OCI-LY7 (cell line): ENCODE measurements around the gene TBC1D21. TPM values are rescaled to one million over a fixed set of nuclear protein-coding genes. Genes with fewer than 3 reads are reported as not detected.

Source experiments
- BruUV-seq: library from RNA; stranded (reverse); fragments of 400-500 nt; replicated peaks from 2 replicates; lab custom pipeline; 2021; lab: Mats Ljungman, UMichigan
- CTCF ChIA-PET: fragments of 300-600 bp; sonication (Branson Sonifier 250); formaldehyde crosslinking; loops from one replicate; lab custom pipeline; 2022; ENCODE audit warnings: antibody characterized with exemption; ENCODE audit not compliant: unreplicated experiment; lab: Charles Lee
- POLR2A ChIA-PET: fragments of 300-600 bp; sonication (Branson Sonifier 250); formaldehyde crosslinking; loops from one replicate; lab custom pipeline; 2022; ENCODE audit warnings: antibody characterized with exemption; lab: Charles Lee
- DNase-seq: peaks from one replicate; pipeline ENCODE4 v3.0.0-alpha.2; 2015; ENCODE audit warnings: low spot score
- H2AFZ ChIP-seq: fragments of 200-600 bp; sonication (generic), shearing (Covaris generic); 2 replicates; pipeline ENCODE4 v1.6.1; 2014; ENCODE audit warnings: mild to moderate bottlenecking, antibody characterized with exemption, low read length, moderate library complexity
- H3K27ac ChIP-seq: fragments of 200-600 bp; sonication (generic); 2 replicates; pipeline ENCODE4 v1.5.1; 2014; ENCODE audit warnings: mixed run types, low read depth, mild to moderate bottlenecking, moderate library complexity, low read length, inconsistent platforms; ENCODE audit not compliant: poor library complexity, severe bottlenecking
- H3K36me3 ChIP-seq: fragments of 200-600 bp; sonication (generic); 2 replicates; pipeline ENCODE4 v1.6.1; 2014; ENCODE audit warnings: mild to moderate bottlenecking, antibody characterized with exemption, low read length, moderate library complexity, mixed read lengths; ENCODE audit not compliant: insufficient read depth
- H3K4me1 ChIP-seq: fragments of 200-600 bp; sonication (generic); 2 replicates; pipeline ENCODE4 v1.5.1; 2014; ENCODE audit warnings: mild to moderate bottlenecking, low read length; ENCODE audit not compliant: insufficient read depth, poor library complexity, severe bottlenecking
- H3K4me2 ChIP-seq: fragments of 200-600 bp; sonication (generic); 2 replicates; pipeline ENCODE4 v1.6.1; 2014; ENCODE audit warnings: mild to moderate bottlenecking, low read length
- H3K4me3 ChIP-seq: fragments of 200-600 bp; sonication (generic); 2 replicates; pipeline ENCODE4 v1.5.1; 2014; ENCODE audit warnings: mild to moderate bottlenecking, low read depth, low read length; ENCODE audit not compliant: poor library complexity, severe bottlenecking
- H3K79me2 ChIP-seq: fragments of 200-600 bp; sonication (generic); 2 replicates; pipeline ENCODE4 v1.6.1; 2016; ENCODE audit warnings: low read depth, mild to moderate bottlenecking, low read length, moderate library complexity, mixed read lengths; ENCODE audit not compliant: insufficient read depth
- H3K9me2 ChIP-seq: fragments of 200-600 bp; sonication (generic); 2 replicates; pipeline ENCODE4 v1.6.1; 2016; ENCODE audit warnings: mild to moderate bottlenecking, low read length, mixed read lengths; ENCODE audit not compliant: insufficient read depth
- H3K9me3 ChIP-seq: fragments of 200-600 bp; sonication (generic); 2 replicates; pipeline ENCODE4 v1.6.1; 2014; ENCODE audit warnings: mild to moderate bottlenecking, mixed run types, low read length, mixed read lengths
- H4K20me1 ChIP-seq: fragments of 200-600 bp; sonication (generic); 2 replicates; pipeline ENCODE4 v1.6.1; 2014; ENCODE audit warnings: mild to moderate bottlenecking, antibody characterized with exemption, low read length, moderate library complexity, mixed read lengths; ENCODE audit not compliant: insufficient read depth
- EZH2phosphoT487 ChIP-seq: fragments of 200-600 bp; sonication (generic); IDR thresholded peaks from 2 replicates; pipeline ENCODE4 v1.6.1; 2018; ENCODE audit warnings: low read depth, borderline replicate concordance, mild to moderate bottlenecking, mixed run types, antibody characterized with exemption, low read length, moderate library complexity, mixed read lengths
- intact Hi-C: fragments of 100-400 bp; cut with micrococcal nuclease; formaldehyde crosslinking; loops from one replicate; pipeline ENCODE4 v1.10.0; 2022; ENCODE audit not compliant: unreplicated experiment
- total RNA-seq, 2 experiments: library from RNA; depleted of rRNA in 1 of 2; stranded (reverse); fragments of >200 nt in 1 of 2; shearing (Covaris generic) in 1 of 2; gene quantifications; 2 replicates each; pipeline ENCODE4 v1.2.3, GENCODE V29; 2014 to 2022
- TF ChIP-seq, protein P1 (sequence below): fragments of 200-600 bp; sonication (generic); conservative IDR thresholded peaks from 2 replicates; pipeline ENCODE4 v1.5.1; 2014; ENCODE audit warnings: mild to moderate bottlenecking, antibody characterized with exemption, low read length, moderate library complexity, mixed read lengths

Gene TBC1D21
- total RNA-seq, 2 experiments from 2014 or later: not detected

DNA sequence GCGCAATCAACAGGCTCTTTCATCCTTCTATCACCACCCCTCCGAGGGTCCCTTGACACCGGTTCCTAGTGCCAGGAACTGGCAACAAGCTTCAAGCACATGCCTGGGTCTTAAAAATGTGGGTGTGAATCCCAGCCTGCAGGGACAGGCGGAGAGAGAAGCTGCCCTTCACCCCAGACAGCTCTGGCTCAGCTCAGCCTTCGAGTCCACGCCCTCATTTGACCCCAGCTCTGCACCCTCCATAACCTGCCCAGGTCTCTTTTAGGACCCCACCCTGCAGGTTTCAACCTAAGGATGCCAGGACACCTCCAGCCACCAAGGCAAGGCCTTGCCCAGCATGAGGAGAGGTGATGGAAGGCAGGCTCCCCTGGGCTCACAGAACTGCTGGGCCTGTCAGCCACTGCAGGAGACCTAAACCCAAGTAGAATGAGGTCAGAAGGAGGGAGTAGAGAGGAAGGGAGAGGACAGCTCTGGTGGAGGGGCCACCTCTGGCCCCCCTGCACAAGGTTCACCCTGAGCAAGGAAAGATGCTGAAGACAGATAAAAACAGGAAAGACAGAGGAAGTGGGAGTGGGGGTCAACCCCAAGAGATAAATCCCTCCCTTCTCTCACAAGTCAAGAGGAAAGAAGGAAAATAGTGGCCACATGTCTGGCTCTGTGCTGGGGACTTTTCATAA lies 50.3 kb downstream of the TBC1D21 start:
- no peak overlapping the region for H2AFZ ChIP-seq
- no peaks in the 10 kb centered on the region for H4K20me1 ChIP-seq
- no peak for DNase-seq
- H3K79me2 ChIP-seq: no peaks in the 10 kb centered on the region
- POLR2A ChIA-PET: no interaction called here
- intact Hi-C loops: no loop called here
- H3K4me3 ChIP-seq: no peak overlapping the region
- no peaks in the 10 kb centered on the region for H3K9me2 ChIP-seq
- H3K4me1 ChIP-seq: peaks cover 3% of the 10 kb centered on the region
- CTCF ChIA-PET: no interaction called here
- no peaks in the 10 kb centered on the region for H3K9me3 ChIP-seq
- TF ChIP-seq, protein P1, sequence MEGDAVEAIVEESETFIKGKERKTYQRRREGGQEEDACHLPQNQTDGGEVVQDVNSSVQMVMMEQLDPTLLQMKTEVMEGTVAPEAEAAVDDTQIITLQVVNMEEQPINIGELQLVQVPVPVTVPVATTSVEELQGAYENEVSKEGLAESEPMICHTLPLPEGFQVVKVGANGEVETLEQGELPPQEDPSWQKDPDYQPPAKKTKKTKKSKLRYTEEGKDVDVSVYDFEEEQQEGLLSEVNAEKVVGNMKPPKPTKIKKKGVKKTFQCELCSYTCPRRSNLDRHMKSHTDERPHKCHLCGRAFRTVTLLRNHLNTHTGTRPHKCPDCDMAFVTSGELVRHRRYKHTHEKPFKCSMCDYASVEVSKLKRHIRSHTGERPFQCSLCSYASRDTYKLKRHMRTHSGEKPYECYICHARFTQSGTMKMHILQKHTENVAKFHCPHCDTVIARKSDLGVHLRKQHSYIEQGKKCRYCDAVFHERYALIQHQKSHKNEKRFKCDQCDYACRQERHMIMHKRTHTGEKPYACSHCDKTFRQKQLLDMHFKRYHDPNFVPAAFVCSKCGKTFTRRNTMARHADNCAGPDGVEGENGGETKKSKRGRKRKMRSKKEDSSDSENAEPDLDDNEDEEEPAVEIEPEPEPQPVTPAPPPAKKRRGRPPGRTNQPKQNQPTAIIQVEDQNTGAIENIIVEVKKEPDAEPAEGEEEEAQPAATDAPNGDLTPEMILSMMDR: no peak
- TF ChIP-seq EZH2phosphoT487: no peak
- no peaks in the 10 kb centered on the region for H3K36me3 ChIP-seq
- no TSS peak for BruUV-seq
- H3K4me2 ChIP-seq: no peak overlapping the region
- no peak overlapping the region for H3K27ac ChIP-seq

GRCh38 chr15:73924171-73924921 lies 51.0 kb downstream of the TBC1D21 start:
- TF ChIP-seq, protein P1: no peak
- no peak for TF ChIP-seq EZH2phosphoT487
- H3K36me3 ChIP-seq: no peaks in the 10 kb centered on the region
- ChIA-PET CTCF (no interaction called here), POLR2A (no interaction called here)
- H3K4me1 ChIP-seq: peaks cover 3% of the 10 kb centered on the region
- H4K20me1 ChIP-seq: no peaks in the 10 kb centered on the region
- intact Hi-C loops: no loop called here
- H2AFZ ChIP-seq: no peak overlapping the region
- no peaks in the 10 kb centered on the region for H3K79me2 ChIP-seq
- H3K4me2 ChIP-seq: no peak overlapping the region
- no peak overlapping the region for H3K27ac ChIP-seq
- BruUV-seq: no TSS peak
- DNase-seq: no peak
- H3K9me2 ChIP-seq: no peaks in the 10 kb centered on the region
- H3K9me3 ChIP-seq: no peaks in the 10 kb centered on the region
- H3K4me3 ChIP-seq: no peak overlapping the region

- no peaks in the 10 kb centered on the region for H3K36me3 ChIP-seq
- TF ChIP-seq, protein P1: no peak
- TF ChIP-seq EZH2phosphoT487: no peak
- no peaks in the 10 kb centered on the region for H3K4me1 ChIP-seq
- H3K4me2 ChIP-seq: no peak overlapping the region
- no TSS peak for BruUV-seq
- H3K9me2 ChIP-seq: no peaks in the 10 kb centered on the region
- H3K4me3 ChIP-seq: no peak overlapping the region
- ChIA-PET CTCF (no interaction called here), POLR2A (no interaction called here)
- no peaks in the 10 kb centered on the region for H4K20me1 ChIP-seq
- no peak overlapping the region for H2AFZ ChIP-seq
- intact Hi-C loops: no loop called here
- H3K27ac ChIP-seq: no peak overlapping the region
- no peaks in the 10 kb centered on the region for H3K79me2 ChIP-seq
- no peak for DNase-seq
- H3K9me3 ChIP-seq: no peaks in the 10 kb centered on the region
Observed at GRCh38 chr15:73925848-73926218, 52.5 kb downstream of the TBC1D21 start.
